Keratinocyte (primary cell): ENCODE results near the gene CFLAR. TPM values are rescaled to one million over a fixed set of nuclear protein-coding genes. Genes with fewer than 3 reads are reported as not detected.

Experiments used
- DNase-seq: peaks from one replicate; pipeline ENCODE4 v3.0.0-alpha.2; 2011; ENCODE audit warnings: low read depth, missing footprints, low spot score
- FAIRE-seq: peaks from 2 replicates; lab custom pipeline; 2011; peaks lifted over from hg19 to GRCh38; lab: Jason Lieb, UNC
- H2AFZ ChIP-seq: 2 replicates; pipeline ENCODE4 v1.6.0; 2012; ENCODE audit warnings: low read length, control low read depth, inconsistent platforms; ENCODE audit not compliant: control insufficient read depth
- H3K27ac ChIP-seq: 2 replicates; pipeline ENCODE4 v1.5.1; 2011; ENCODE audit warnings: low read length; ENCODE audit not compliant: control insufficient read depth, insufficient read depth
- H3K27me3 ChIP-seq: 3 replicates; pipeline ENCODE4 v1.6.0; 2011; ENCODE audit warnings: low read length; ENCODE audit not compliant: control insufficient read depth, insufficient read depth; ENCODE audit errors: extremely low read depth
- H3K36me3 ChIP-seq, 2 experiments: 2 replicates in 1 of 2; 3 replicates in 1 of 2; pipeline ENCODE4 v1.5.1; 2011; ENCODE audit warnings: low read length in 2 of 2, mild to moderate bottlenecking in 1 of 2; ENCODE audit not compliant: control insufficient read depth in 2 of 2, insufficient read depth in 2 of 2; ENCODE audit errors: extremely low read depth in 1 of 2
- H3K4me1 ChIP-seq: 3 replicates; pipeline ENCODE4 v1.5.1; 2011; ENCODE audit warnings: low read length; ENCODE audit not compliant: control insufficient read depth, insufficient read depth; ENCODE audit errors: extremely low read depth
- H3K4me2 ChIP-seq: 3 replicates; pipeline ENCODE4 v1.6.0; 2011; ENCODE audit warnings: low read depth, low read length; ENCODE audit not compliant: control insufficient read depth, insufficient read depth; ENCODE audit errors: extremely low read depth
- H3K4me3 ChIP-seq, 3 experiments: fragments of 200-600 bp in 1 of 3; sonication (generic) in 1 of 3; 2 replicates in 2 of 3; 3 replicates in 1 of 3; pipeline ENCODE4 v1.5.1; 2011 to 2016; ENCODE audit warnings: low read length in 3 of 3, mild to moderate bottlenecking in 3 of 3, control low read depth in 2 of 3, inconsistent platforms in 1 of 3, low read depth in 1 of 3, mixed read lengths in 1 of 3, mixed run types in 1 of 3, moderate library complexity in 1 of 3; ENCODE audit not compliant: control insufficient read depth in 2 of 3, insufficient read depth in 2 of 3; ENCODE audit errors: extremely low read depth in 1 of 3
- H3K79me2 ChIP-seq: 2 replicates; pipeline ENCODE4 v1.6.0; 2012; ENCODE audit warnings: low read length; ENCODE audit not compliant: control insufficient read depth, insufficient read depth
- H3K9ac ChIP-seq: 3 replicates; pipeline ENCODE4 v1.6.0; 2011; ENCODE audit warnings: low read length; ENCODE audit not compliant: control insufficient read depth, insufficient read depth; ENCODE audit errors: extremely low read depth
- H3K9me1 ChIP-seq: 3 replicates; pipeline ENCODE4 v1.6.0; 2011; ENCODE audit warnings: low read length; ENCODE audit not compliant: control insufficient read depth, insufficient read depth; ENCODE audit errors: extremely low read depth
- H3K9me3 ChIP-seq: 2 replicates; pipeline ENCODE4 v1.5.1; 2012; ENCODE audit warnings: low read depth, low read length; ENCODE audit not compliant: control insufficient read depth
- H4K20me1 ChIP-seq: 3 replicates; pipeline ENCODE4 v1.6.0; 2011; ENCODE audit warnings: low read length; ENCODE audit not compliant: control insufficient read depth, insufficient read depth; ENCODE audit errors: extremely low read depth
- EZH2 ChIP-seq: IDR thresholded peaks from one replicate; pipeline ENCODE4 v1.6.1; 2012; ENCODE audit warnings: inconsistent platforms, mild to moderate bottlenecking, low read length, moderate library complexity
- dilution Hi-C: fragments of 300-500 bp; cut with MboI; formaldehyde crosslinking; loops from one replicate; pipeline ENCODE4 v1.7.0; 2020; ENCODE audit warnings: low sequenced_read_pairs; ENCODE audit not compliant: extremely low pct_ligation_motif_present
- polyA plus RNA-seq, 5 experiments: library from polyadenylated mRNA; depleted of rRNA in 3 of 5; stranded (reverse) in 3 of 5; stranded (forward) in 1 of 5; unstranded in 1 of 5; fragments of >200 nt; gene quantifications; 1 replicate in 1 of 5; 2 replicates in 3 of 5; 3 replicates in 1 of 5; pipeline versions ENCODE4 v1.2.1 to v1.2.3, GENCODE V29; 2011 to 2012; ENCODE audit warnings: missing spikeins in 2 of 5, low read depth in 1 of 5, low replicate concordance in 1 of 5
- TF ChIP-seq, protein P1 (sequence below), 3 experiments: IDR thresholded peaks in 1 of 3; conservative IDR thresholded peaks in 1 of 3; optimal IDR thresholded peaks in 1 of 3; 2 replicates in 2 of 3; 3 replicates in 1 of 3; pipeline versions ENCODE3 to v1.5.1; 2011; ENCODE audit warnings: low read length in 3 of 3, mild to moderate bottlenecking in 3 of 3, moderate library complexity in 2 of 3, control low read depth in 1 of 3, inconsistent platforms in 1 of 3; ENCODE audit not compliant: insufficient read depth in 2 of 3; ENCODE audit errors: extremely low read depth in 1 of 3

CFLAR gene
- polyA plus RNA-seq, 1 donor (not counting 4 experiments of a cell fraction or from before 2014, with no cell fraction given), result 37.3 TPM

DNA sequence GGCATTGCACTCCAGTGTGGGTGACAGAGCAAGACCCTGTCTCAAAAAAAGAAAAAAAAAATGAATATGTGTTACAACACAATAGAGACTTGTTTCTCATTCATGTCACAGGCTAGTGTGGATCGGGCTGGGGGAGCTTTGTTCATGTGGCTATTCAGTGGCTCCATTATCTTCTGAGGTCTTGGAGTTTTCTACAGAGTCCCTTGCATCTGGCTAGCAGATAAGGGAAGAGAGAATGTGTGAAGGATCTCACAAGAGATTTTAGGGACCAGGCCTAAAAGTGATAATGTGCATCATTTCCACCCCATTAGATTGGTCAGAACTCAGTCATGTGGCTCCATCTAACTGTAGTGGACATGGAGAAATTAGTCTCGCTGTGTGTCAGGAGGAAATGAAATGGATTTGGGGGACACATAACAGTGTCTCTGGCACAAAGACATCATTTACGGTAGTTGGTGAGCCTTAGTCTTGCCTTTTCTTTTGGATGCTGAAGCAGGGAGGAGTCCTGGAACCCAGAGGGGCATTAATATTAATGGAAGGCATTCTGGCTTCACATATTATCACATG, 34.6 kb downstream of the CFLAR start:
- Histone ChIP-seq H2AFZ (no peak overlapping the region), H3K9ac (peak overlapping the region; percentile 75), H3K9me1 (no peaks in the 10 kb centered on the region), H3K79me2 (peaks cover 17% of the 10 kb centered on the region), H3K36me3 (peaks cover 13 to 16% of the 10 kb centered on the region in 2 experiments), H3K4me2 (peak overlapping the region; percentile 85), H3K27ac (peak overlapping the region; percentile 96), H3K4me1 (peaks cover 47% of the 10 kb centered on the region), H3K4me3 (peak overlapping the region; percentile 17 to 58 (median 46)), H3K9me3 (no peaks in the 10 kb centered on the region), H4K20me1 (no peaks in the 10 kb centered on the region), H3K27me3 (no peaks in the 10 kb centered on the region)
- TF ChIP-seq, protein P1, sequence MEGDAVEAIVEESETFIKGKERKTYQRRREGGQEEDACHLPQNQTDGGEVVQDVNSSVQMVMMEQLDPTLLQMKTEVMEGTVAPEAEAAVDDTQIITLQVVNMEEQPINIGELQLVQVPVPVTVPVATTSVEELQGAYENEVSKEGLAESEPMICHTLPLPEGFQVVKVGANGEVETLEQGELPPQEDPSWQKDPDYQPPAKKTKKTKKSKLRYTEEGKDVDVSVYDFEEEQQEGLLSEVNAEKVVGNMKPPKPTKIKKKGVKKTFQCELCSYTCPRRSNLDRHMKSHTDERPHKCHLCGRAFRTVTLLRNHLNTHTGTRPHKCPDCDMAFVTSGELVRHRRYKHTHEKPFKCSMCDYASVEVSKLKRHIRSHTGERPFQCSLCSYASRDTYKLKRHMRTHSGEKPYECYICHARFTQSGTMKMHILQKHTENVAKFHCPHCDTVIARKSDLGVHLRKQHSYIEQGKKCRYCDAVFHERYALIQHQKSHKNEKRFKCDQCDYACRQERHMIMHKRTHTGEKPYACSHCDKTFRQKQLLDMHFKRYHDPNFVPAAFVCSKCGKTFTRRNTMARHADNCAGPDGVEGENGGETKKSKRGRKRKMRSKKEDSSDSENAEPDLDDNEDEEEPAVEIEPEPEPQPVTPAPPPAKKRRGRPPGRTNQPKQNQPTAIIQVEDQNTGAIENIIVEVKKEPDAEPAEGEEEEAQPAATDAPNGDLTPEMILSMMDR (optimal IDR thresholded peaks at IDR 0.05 in 1 of 3, IDR thresholded peaks at IDR 0.05 in 1 of 3, conservative IDR thresholded peaks at IDR 0.05 in 1 of 3; ENCODE audit: extremely low read depth in 1 of 3, insufficient read depth in 2 of 3, low read length in 3 of 3), result no peak
- no peak for TF ChIP-seq EZH2
- dilution Hi-C loops, result no loop called here
- FAIRE-seq, result no peak
- DNase-seq, result no peak

DNA sequence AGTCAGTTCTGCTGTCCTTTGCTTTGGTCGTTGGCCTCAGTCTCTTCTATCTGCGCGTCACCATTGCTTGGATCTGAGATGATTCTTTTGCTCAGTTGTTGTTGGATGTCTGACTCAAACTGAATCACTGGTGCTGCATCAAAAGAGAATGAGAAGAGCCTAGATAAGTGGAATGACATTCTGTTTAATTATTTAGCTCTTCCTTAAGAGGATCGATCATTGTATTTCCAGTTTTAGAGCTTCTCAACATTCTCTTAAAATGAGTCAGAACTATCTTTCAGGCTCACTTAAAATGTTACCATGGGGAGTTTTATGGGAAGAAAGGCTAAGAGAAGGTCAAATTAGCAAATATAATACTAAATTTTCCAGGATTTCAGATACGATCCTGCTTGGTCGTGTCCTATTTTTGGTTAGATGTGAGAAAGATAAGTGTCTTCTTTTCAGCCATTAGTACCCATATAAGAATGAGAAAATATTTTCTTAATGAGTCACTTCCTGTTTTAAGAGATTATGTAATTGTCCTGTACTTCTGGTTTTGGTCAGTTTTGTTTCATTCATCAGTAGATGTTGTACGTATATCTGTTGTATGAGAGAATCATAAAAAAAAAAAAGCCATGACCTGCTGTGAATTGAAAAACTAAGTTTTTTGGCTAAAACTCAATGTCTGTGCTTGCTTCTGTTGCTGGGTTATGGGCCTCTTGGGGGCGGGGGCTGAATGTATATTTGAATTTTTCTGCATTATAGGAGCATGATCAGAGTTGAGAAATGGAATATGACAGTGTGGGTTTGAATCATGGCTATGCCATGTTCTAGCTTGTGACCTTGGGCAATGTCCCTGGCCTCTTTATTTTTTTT, 35.4 kb downstream of the CFLAR start:
- Histone ChIP-seq H3K27ac (peak overlapping the region; percentile 96), H3K4me1 (peaks cover 47% of the 10 kb centered on the region), H3K36me3 (peaks cover 13 to 15% of the 10 kb centered on the region in 2 experiments), H3K79me2 (peaks cover 17% of the 10 kb centered on the region), H3K9ac (peak overlapping the region; percentile 75), H3K4me2 (peak overlapping the region; percentile 85), H3K9me1 (no peaks in the 10 kb centered on the region), H3K27me3 (no peaks in the 10 kb centered on the region), H3K9me3 (no peaks in the 10 kb centered on the region), H4K20me1 (no peaks in the 10 kb centered on the region), H3K4me3 (peak overlapping the region; percentile 17 to 58 (median 48)), H2AFZ (no peak overlapping the region)
- DNase-seq, result peak; percentile 78
- peak; percentile 77 for FAIRE-seq
- TF ChIP-seq, protein P1 (optimal IDR thresholded peaks at IDR 0.05 in 1 of 3, IDR thresholded peaks at IDR 0.05 in 1 of 3, conservative IDR thresholded peaks at IDR 0.05 in 1 of 3; ENCODE audit: extremely low read depth in 1 of 3, insufficient read depth in 2 of 3, low read length in 3 of 3), result no peak
- TF ChIP-seq EZH2, result no peak
- dilution Hi-C loops, result no loop called here
